Fibroblast of peridontal ligament (primary cell): ENCODE data around the gene RNF128.

Source experiments
- DNase-seq: peaks from one replicate; pipeline ENCODE4 v3.0.0-alpha.2; 2010; ENCODE audit errors: extremely low read depth

Gene RNF128, protein sequence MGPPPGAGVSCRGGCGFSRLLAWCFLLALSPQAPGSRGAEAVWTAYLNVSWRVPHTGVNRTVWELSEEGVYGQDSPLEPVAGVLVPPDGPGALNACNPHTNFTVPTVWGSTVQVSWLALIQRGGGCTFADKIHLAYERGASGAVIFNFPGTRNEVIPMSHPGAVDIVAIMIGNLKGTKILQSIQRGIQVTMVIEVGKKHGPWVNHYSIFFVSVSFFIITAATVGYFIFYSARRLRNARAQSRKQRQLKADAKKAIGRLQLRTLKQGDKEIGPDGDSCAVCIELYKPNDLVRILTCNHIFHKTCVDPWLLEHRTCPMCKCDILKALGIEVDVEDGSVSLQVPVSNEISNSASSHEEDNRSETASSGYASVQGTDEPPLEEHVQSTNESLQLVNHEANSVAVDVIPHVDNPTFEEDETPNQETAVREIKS

DNA sequence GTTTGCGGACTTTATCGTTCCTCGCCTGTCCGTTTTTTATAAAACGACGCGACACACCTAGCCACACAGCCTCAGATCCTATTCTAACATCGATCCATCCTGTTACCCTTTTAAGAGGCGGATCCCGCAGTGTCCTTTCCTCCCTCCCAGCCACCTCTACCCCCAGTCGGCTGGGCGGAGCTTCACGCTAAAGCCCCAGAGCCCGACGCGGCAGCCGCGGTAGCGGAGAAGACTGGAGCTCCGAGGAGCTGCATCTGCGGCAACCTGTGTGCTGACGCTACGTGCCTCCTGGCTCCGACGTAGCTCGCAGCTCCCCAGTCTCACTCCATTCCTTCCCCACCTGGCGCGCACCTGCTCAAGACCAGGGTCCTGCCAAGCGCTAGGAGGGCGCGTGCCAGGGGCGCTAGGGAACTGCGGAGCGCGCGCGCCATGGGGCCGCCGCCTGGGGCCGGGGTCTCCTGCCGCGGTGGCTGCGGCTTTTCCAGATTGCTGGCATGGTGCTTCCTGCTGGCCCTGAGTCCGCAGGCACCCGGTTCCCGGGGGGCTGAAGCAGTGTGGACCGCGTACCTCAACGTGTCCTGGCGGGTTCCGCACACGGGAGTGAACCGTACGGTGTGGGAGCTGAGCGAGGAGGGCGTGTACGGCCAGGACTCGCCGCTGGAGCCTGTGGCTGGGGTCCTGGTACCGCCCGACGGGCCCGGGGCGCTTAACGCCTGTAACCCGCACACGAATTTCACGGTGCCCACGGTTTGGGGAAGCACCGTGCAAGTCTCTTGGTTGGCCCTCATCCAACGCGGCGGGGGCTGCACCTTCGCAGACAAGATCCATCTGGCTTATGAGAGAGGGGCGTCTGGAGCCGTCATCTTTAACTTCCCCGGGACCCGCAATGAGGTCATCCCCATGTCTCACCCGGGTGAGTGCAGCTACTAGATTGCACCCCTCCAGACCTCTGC is at the start of gene RNF128:
TSS of gene RNF128 (plus strand) at position 217 of the 953 bp plus-strand sequence. CDS start at position 430, 213 bp downstream.
- no peak for DNase-seq

GRCh38 chrX:106680716-106681115 is 45.8 kb upstream of the RNF128 start:
- DNase-seq: no peak

GRCh38 chrX:106684207-106684606 is 42.3 kb upstream of the RNF128 start:
- DNase-seq: no peak

DNA sequence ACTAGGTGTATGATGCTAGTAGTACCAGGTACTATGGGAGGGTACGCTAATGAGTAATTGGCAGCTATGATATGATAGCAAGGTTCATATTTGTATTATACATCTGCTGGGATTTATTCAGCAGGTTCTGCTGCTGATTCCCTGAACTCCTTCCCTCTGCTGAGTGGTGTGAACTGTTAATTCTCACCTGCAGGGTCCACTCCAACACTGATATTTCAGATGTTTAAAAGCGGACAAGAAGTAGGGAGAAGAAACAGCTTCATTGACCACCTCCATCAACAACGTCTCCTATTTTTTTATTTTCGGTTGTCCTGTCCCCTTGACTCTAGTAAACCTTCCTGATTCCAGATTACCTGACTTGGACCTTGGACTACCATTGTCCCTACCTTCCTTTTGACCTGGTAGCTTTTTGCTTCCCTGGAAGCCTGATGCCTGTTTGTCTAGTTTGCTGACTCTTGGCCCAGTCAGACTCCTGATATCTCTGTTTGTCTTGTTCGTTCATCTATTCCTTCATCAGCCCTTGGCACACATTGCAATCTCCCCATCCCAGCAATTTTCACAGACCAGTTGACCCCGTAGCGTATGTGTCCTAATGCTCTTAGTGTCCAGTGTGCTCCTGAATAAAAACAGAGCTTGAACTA is 34.0 kb upstream of the RNF128 start:
- no peak for DNase-seq

DNA sequence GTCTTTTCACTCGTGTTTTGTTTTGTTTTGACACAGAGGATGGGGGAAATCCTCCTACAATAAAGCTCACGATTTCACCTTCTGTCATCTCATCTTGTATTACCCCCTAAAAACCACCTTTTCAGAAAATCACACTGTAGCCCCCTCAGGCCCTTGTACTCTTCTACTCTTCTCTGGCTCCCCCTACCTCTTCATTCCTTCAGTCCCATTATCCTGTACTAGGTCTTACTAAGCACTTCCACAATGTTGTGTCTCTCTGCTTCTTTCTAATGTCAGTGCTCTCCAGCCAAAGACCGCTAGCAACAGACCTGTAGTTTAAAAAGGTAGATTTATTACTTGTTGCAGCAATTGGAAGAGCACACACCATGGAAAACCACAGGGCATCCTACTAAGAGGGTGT is 30.0 kb upstream of the RNF128 start:
- DNase-seq: no peak

DNA sequence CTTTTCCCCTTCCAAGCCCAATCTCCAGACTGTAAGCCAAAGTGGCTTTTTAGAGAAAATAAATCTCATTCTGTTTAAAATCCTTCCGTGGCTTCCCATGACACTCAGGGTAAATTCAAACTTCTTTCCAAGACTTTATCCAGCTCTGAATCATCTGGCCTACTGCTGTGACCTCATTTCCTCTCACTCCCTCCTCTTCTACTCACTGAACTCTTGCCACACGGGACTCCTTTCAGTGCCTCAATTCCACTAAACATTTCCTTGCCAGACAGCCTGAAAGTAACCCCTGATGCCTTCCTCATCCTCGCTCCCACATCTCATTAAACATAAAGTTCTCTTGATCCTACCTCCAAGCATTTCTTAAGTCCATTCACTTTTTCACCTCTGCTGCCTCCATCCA is 27.8 kb upstream of the RNF128 start:
- DNase-seq: peak; percentile 34

DNA sequence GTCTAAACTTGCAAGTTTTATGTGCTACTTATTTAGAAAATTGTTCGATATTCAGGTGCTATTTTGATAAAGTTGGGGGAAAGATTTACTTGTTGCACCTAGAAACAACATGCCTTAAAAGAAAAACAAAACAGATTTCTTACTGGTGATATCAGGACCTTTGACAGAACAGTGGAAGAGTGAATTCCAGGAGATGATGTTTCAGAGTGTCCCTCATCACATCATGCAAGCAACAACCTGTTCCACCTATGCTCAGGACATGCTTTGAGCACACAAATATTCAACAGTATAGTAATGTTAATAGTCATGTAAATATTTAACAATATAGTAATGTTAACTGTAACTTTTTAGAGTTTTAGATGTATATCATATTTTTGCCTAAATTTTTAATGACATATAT is 23.9 kb upstream of the RNF128 start:
- no peak for DNase-seq

GRCh38 chrX:106706466-106706865 is 20.0 kb upstream of the RNF128 start:
- no peak for DNase-seq

DNA sequence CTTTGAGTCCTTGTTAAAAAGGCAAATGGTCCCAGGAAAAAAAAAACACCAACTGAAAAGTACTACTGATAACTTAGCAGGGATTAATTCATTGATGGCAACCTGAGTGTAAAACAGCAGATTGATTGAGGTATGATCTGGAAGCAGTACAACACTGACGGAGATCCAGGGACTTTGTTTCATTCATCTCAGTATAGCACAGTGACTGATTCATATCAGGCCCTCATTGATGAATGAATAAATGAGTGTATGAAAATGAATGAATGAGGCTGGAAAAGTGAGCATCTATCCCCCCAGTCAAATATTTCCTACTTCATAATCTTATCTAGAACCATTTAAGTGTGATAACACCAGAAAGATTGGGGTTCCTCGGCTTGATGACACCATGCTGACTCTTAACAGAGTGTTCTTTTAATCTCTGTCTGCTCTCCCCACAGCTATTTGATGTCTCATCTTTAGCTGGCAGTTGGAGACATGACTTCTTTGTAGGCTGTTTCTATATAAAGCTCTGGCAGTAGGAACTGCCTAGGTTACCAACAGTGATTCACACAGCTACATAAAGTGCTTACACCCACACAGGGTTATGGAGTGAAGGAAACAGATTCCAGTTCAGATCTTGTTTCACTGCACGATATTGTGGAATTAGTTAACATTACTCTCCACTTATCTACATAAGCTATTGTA is 18.6 kb upstream of the RNF128 start:
- DNase-seq: peak; percentile 86

- no peak for DNase-seq
Observed at GRCh38 chrX:106710771-106711170, 15.7 kb upstream of the RNF128 start.

DNA sequence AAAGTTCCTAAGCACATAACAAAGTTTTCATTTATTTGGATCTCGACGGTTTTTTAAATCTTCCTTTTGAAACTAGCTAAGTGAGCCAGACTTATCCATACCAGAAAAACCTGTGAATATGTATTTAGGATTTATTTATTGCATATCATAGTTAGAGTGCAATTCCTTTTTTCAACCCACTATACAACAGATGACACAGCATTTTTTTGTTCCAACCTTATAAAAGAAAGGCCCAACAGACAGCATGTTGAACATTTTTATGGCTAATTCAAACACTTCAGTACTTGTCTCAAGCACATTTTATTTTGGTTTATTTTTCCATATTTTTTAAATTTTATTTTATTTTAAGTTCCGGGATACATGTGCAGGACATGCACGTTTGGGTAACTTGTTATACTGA is 15.1 kb upstream of the RNF128 start:
- DNase-seq: no peak

DNA sequence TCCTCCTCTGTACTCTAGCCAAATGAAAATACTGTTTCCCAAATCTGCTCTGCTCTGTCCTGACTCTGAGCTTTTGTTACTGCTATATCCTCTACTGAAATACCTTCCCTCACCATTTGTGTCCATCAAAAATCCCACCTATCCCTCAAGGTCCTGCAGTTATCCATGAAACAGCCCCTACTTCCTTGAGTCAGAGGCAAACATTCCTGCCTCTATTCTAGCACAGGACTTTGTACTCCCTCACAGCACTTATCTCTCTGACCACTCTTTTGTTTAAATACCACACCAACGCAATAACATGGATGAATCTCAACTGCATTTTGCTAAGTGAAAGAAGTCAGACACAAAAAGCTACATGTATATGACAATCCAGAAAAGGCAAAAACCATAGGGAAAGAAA is 10.5 kb upstream of the RNF128 start:
- no peak for DNase-seq

- no peak for DNase-seq
Observed at GRCh38 chrX:106716463-106716862, 10.0 kb upstream of the RNF128 start.

GRCh38 chrX:106718709-106719108 is 7.8 kb upstream of the RNF128 start:
- no peak for DNase-seq

- DNase-seq: peak; percentile 6
Observed at GRCh38 chrX:106725931-106726330, 570 bp upstream of the RNF128 start.

- DNase-seq: no peak
Observed at GRCh38 chrX:106728337-106728736, 1.8 kb downstream of the RNF128 start.

- no peak for DNase-seq
Observed at GRCh38 chrX:106730401-106730800, 3.9 kb downstream of the RNF128 start.

DNA sequence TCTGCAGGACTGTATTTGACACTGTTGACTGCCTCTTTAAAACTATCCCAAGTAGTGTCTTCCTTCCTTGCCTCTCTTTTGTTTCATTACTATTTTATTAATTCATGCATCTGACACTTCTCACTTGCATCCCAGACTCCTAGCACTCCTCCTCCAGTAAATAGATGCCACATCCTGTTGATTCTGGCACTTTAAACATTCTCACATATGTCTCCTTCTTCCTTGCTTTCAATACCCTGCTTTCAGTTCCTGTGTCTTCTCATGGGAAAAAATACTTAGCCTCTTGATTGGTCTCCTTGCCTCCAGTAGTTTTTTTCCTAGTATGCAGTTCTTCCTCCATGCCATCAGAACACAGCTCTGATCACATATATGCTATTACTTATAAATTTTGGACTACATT is 5.1 kb downstream of the RNF128 start:
- DNase-seq: no peak

- DNase-seq: no peak
Observed at GRCh38 chrX:106734827-106735226, 8.3 kb downstream of the RNF128 start.

- no peak for DNase-seq
Observed at GRCh38 chrX:106740193-106740780, 13.8 kb downstream of the RNF128 start.

DNA sequence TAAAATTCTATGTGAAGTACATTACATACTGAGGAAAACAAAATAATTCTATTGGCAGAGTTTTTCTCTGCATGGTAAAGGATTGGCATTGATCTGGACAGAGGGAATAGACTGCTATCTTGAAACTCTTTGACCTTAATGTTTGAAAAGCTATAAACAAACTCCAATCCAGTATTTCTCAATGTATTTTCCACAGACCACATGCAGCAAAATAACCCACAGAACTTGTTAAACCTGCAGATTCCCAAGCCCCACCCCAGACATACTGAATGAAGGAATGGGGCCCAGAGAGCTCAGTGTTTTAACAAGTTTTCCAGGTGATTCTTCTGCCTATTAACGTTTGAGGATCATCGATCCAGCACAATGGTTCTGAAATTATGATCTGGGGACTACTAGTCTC is 15.7 kb downstream of the RNF128 start:
- DNase-seq: no peak
